Measurements from ENCODE around the gene FAM76B. TPM values are rescaled to one million over a fixed set of nuclear protein-coding genes. Genes with fewer than 3 reads are reported as not detected.

Gene FAM76B
- total and polyA plus RNA-seq, 2 of the 13 experiments (the other 11 are each of a cell fraction or from before 2014, with no cell fraction given), result 20.2 to 24.2 TPM

- TF ChIP-seq TARDBP (CRISPR knock-in tag; IDR thresholded peaks at IDR 0.05), result no peak
- TF ChIP-seq RFXAP (CRISPR knock-in tag; IDR thresholded peaks at IDR 0.05; ENCODE audit: borderline replicate concordance), result no peak
- TF ChIP-seq SMC3 (IDR thresholded peaks at IDR 0.05; ENCODE audit: low read length), result no peak
- TF ChIP-seq HNF1B (CRISPR knock-in tag; IDR thresholded peaks at IDR 0.05), result no peak
- TF ChIP-seq HDAC1 (CRISPR knock-in tag; IDR thresholded peaks at IDR 0.05), result peak; percentile 15
- no peak for TF ChIP-seq KLF6 (CRISPR knock-in tag; IDR thresholded peaks at IDR 0.05)
- no peak for TF ChIP-seq SETDB1 (CRISPR knock-in tag; IDR thresholded peaks at IDR 0.05; ENCODE audit: borderline replicate concordance)
- no peak for TF ChIP-seq ZNF674 (CRISPR knock-in tag; IDR thresholded peaks at IDR 0.05; ENCODE audit: low read depth)
- TF ChIP-seq ZNF883 (CRISPR knock-in tag; IDR thresholded peaks at IDR 0.05; ENCODE audit: not compliant biosample characterization), result no peak
- TF ChIP-seq SNAPC2 (CRISPR knock-in tag; IDR thresholded peaks at IDR 0.05), result 0 out of 2 replicates have a peak, but pooled peaks have one; percentile 7
- TF ChIP-seq ZBTB37 (CRISPR knock-in tag; IDR thresholded peaks at IDR 0.05), result no peak
- TF ChIP-seq HMGA1 (CRISPR knock-in tag; conservative IDR thresholded peaks at IDR 0.05), result no peak
- TF ChIP-seq PPARG (CRISPR knock-in tag; conservative IDR thresholded peaks at IDR 0.05), result no peak
- TF ChIP-seq IRF2 (CRISPR knock-in tag; IDR thresholded peaks at IDR 0.05), result no peak
- no peak for TF ChIP-seq FOXO4 (CRISPR knock-in tag; conservative IDR thresholded peaks at IDR 0.05)
- TF ChIP-seq ZSCAN30 (CRISPR knock-in tag; IDR thresholded peaks at IDR 0.05), result no peak
- TF ChIP-seq SUZ12 (IDR thresholded peaks at IDR 0.05; ENCODE audit: low read depth, low read length), result no peak
- TF ChIP-seq ZFP36L2 (CRISPR knock-in tag; IDR thresholded peaks at IDR 0.05), result no peak
- no peak; the same call in 1 of the 2 replicates for TF ChIP-seq MXD3 (CRISPR knock-in tag; IDR thresholded peaks at IDR 0.05)
- no peak for TF ChIP-seq ZNF780A (CRISPR knock-in tag; IDR thresholded peaks at IDR 0.05)
- peak; percentile 14; the same call in 1 of the 2 replicates for TF ChIP-seq ZNF704 (CRISPR knock-in tag; IDR thresholded peaks at IDR 0.05; ENCODE audit: borderline replicate concordance)
- TF ChIP-seq SP4 (CRISPR knock-in tag; IDR thresholded peaks at IDR 0.05), result no peak
- TF ChIP-seq CREBL2 (CRISPR knock-in tag; IDR thresholded peaks at IDR 0.05; ENCODE audit: borderline replicate concordance), result no peak
- no peak for TF ChIP-seq DDIT3 (CRISPR knock-in tag; IDR thresholded peaks at IDR 0.05)
Observed at GRCh38 chr11:95790123-95790932, 746 bp upstream of the FAM76B start, which contains the start of gene CEP57 (continued).
